Body of pancreas (tissue), 4 donors: Measurements from ENCODE around the gene BAIAP2L1. TPM values are rescaled to one million over a fixed set of nuclear protein-coding genes. Genes with fewer than 3 reads are reported as not detected.
"Not testable (repeated sequence)": the region's sequence is repeated elsewhere in the genome, so short reads cannot be mapped to it uniquely, and the experiment has no call there.

ENCODE experiments used
- ATAC-seq: fragments of 150-250 bp; one replicate; pipeline ENCODE4 v1.9.1; 2016
- DNase-seq, 4 donors: peaks; one replicate each; pipeline ENCODE4 v3.0.0-alpha.2; 2019
- H3K27ac ChIP-seq, 4 donors: fragments of 200-600 bp; sonication (generic); 1 replicate in 3 of 4; 2 replicates in 1 of 4; pipeline versions ENCODE4 v1.5.1 to v1.6.1; 2016 to 2019; ENCODE audit warnings: mild to moderate bottlenecking in 1 of 4, mixed read lengths in 1 of 4, moderate library complexity in 1 of 4
- H3K27me3 ChIP-seq, 2 donors: fragments of 200-600 bp; sonication (generic); one replicate each; pipeline ENCODE4 v1.6.0; 2016; ENCODE audit warnings: mild to moderate bottlenecking in 1 of 2
- H3K36me3 ChIP-seq, 2 donors: fragments of 200-600 bp; sonication (generic); replicated peaks in 1 of 2; 2 replicates each; pipeline ENCODE4 v1.5.1; 2016; ENCODE audit warnings: low read depth in 2 of 2; ENCODE audit not compliant: insufficient read depth in 1 of 2
- H3K4me1 ChIP-seq: fragments of 200-600 bp; sonication (generic); one replicate; pipeline ENCODE4 v1.6.0; 2016
- H3K4me3 ChIP-seq, 2 donors: fragments of 200-600 bp; sonication (generic); 1 replicate in 1 of 2; 2 replicates in 1 of 2; pipeline ENCODE4 v1.5.1; 2016 to 2019
- H3K9me3 ChIP-seq, 3 donors: fragments of 200-600 bp; sonication (generic); 1 replicate in 2 of 3; 2 replicates in 1 of 3; pipeline ENCODE4 v1.5.1; 2016
- POLR2A ChIP-seq, 3 donors: fragments of 450-650 bp; IDR thresholded peaks; one replicate each; pipeline ENCODE4 v1.6.1; 2016; ENCODE audit warnings: antibody characterized with exemption in 3 of 3, mild to moderate bottlenecking in 2 of 3
- WGBS, 2 donors: methylation state at CpG; one replicate each; pipeline ENCODE4 v1.1.5; 2017; 5-methylcytosine and 5-hydroxymethylcytosine counted together
- intact Hi-C: fragments of 100-400 bp; cut with DNase I; formaldehyde crosslinking; loops from one replicate; pipeline ENCODE4 v1.15.1; 2023
- total RNA-seq, 2 donors: library from RNA; depleted of rRNA; stranded (reverse); fragments of >200 nt; gene quantifications; one replicate each; pipeline ENCODE4 v1.1.0, GENCODE V29; 2016
- TF ChIP-seq, protein P1 (sequence below), 7 experiments: fragments of 450-650 bp in 4 of 7; fragments of 200-600 bp in 3 of 7; sonication (generic) in 3 of 7; IDR thresholded peaks; one replicate each; pipeline ENCODE4 v1.5.1; 2016 to 2019; ENCODE audit warnings: antibody characterized with exemption in 7 of 7

The BAIAP2L1 gene, protein sequence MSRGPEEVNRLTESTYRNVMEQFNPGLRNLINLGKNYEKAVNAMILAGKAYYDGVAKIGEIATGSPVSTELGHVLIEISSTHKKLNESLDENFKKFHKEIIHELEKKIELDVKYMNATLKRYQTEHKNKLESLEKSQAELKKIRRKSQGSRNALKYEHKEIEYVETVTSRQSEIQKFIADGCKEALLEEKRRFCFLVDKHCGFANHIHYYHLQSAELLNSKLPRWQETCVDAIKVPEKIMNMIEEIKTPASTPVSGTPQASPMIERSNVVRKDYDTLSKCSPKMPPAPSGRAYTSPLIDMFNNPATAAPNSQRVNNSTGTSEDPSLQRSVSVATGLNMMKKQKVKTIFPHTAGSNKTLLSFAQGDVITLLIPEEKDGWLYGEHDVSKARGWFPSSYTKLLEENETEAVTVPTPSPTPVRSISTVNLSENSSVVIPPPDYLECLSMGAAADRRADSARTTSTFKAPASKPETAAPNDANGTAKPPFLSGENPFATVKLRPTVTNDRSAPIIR
- total RNA-seq: 10 to 100 TPM; 15.8 to 23.1 TPM

DNA sequence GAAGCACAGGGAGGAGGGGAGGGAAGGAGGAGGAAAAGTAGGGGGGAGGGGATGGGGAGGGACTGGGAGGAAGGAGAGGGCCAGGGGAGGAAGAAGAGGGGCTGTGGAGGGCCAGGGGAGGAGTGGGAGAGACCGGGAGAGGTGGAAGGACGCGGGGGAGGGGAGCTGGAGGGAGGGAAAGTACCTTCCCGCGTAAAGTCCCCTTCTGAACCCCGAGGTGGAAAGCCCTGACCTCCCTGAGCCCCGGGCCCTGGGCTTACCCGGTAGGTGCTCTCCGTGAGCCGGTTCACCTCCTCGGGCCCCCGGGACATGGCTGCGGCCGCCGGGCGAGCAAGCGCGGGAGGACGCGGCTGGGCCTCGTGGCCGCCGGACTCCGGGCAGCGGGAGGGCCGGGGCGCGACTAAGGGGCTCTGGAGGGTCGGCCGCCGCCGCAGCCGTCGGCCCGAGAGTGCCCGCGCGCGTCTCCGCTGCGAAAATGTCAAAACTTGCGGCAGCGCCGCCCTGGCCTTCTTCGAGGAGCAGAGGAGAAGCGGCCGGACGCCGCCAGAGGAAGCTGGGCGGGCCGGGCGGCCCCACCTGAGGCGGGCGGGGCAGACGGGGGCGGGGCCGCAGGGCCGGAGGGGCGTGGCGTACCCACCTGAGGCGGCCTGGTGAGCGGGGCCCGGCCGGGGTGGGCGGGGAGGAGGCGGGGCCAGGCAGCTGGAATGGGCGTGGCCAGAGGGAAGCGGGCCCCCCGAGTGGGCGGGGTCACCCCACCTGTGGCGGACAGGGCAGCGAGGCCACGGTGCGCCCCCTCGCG, at the start of gene BAIAP2L1:
TSS of gene BAIAP2L1 (minus strand) at position 549 of the 799 bp plus-strand sequence. CDS start at position 311, 238 bp downstream.
- WGBS, 2 donors: 0% methylated on average over 11 to 35 of the region's 76 CpGs
- Histone ChIP-seq H3K27ac (peak within 1 kb of the TSS; percentile 70 to 98 (median 93)), H3K27me3 (no peaks in the 10 kb centered on the region), H3K36me3 (no peaks in the 10 kb centered on the region), H3K9me3 (no peaks in the 10 kb centered on the region), H3K4me3 (peak within 1 kb of the TSS; percentile 61 to 80), H3K4me1 (peaks cover 15% of the 10 kb centered on the region)
- ATAC-seq (peak; percentile 96), DNase-seq (peak; percentile 96 to 99 (median 98))
- TF ChIP-seq, protein P1, sequence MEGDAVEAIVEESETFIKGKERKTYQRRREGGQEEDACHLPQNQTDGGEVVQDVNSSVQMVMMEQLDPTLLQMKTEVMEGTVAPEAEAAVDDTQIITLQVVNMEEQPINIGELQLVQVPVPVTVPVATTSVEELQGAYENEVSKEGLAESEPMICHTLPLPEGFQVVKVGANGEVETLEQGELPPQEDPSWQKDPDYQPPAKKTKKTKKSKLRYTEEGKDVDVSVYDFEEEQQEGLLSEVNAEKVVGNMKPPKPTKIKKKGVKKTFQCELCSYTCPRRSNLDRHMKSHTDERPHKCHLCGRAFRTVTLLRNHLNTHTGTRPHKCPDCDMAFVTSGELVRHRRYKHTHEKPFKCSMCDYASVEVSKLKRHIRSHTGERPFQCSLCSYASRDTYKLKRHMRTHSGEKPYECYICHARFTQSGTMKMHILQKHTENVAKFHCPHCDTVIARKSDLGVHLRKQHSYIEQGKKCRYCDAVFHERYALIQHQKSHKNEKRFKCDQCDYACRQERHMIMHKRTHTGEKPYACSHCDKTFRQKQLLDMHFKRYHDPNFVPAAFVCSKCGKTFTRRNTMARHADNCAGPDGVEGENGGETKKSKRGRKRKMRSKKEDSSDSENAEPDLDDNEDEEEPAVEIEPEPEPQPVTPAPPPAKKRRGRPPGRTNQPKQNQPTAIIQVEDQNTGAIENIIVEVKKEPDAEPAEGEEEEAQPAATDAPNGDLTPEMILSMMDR (IDR thresholded peaks at IDR 0.05): peak in 2 of 7 experiments; percentile 89 to 91
- peak; percentile 51 to 85 (median 71) for TF ChIP-seq POLR2A (IDR thresholded peaks at IDR 0.05)
- intact Hi-C loops: loop anchor here (5.0 kb wide), 1 partner anchor 108 kb away; no protein-coding TSS in a partner anchor

DNA sequence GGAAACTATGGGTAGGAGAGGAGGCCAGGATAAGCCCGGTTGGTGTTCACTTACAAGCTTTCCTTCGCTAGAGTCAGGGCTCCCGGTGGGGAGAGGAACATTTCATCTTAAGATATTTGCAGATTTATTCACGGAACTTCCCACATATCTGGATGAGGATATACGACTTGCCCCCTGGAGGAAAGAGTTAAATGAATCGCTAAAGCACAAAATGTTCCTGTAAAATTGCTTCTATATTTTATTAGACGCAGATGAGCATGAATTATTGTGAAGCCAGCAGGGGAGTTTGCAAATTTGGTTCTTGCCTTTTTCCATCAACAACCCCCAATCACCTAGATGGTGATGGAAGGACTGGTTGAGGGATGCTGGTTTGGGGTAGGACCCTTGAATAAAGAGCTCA, 47.9 kb upstream of the BAIAP2L1 start:
- no peak overlapping the region for H3K4me3 ChIP-seq
- H3K27me3 ChIP-seq: no peaks in the 10 kb centered on the region
- WGBS, 2 donors: 64 to 72% methylated on average over 7 of the region's 7 CpGs
- no peaks in the 10 kb centered on the region for H3K36me3 ChIP-seq
- no peak overlapping the region for H3K27ac ChIP-seq
- no peaks in the 10 kb centered on the region for H3K9me3 ChIP-seq
- DNase-seq: no peak
- TF ChIP-seq, protein P1 (IDR thresholded peaks at IDR 0.05): no peak
- H3K4me1 ChIP-seq: no peaks in the 10 kb centered on the region
- intact Hi-C loops: no loop called here
- no peak for ATAC-seq

- ATAC-seq, intact Hi-C loops: not testable (repeated sequence)
- WGBS, 2 donors: 67 to 78% methylated on average over 2 of the region's 2 CpGs
Observed at GRCh38 chr7:98440992-98441391, 40.1 kb upstream of the BAIAP2L1 start.

GRCh38 chr7:98439484-98439883, 38.6 kb upstream of the BAIAP2L1 start:
- no peaks in the 10 kb centered on the region for H3K27me3 ChIP-seq
- DNase-seq (no peak), ATAC-seq (no peak)
- TF ChIP-seq, protein P1 (IDR thresholded peaks at IDR 0.05): no peak
- no peak for TF ChIP-seq POLR2A (IDR thresholded peaks at IDR 0.05)
- H3K36me3 ChIP-seq: no peaks in the 10 kb centered on the region
- 27 to 43% methylated on average over 2 of the region's 2 CpGs for WGBS, 2 donors
- H3K4me3 ChIP-seq: no peak overlapping the region
- H3K9me3 ChIP-seq: no peaks in the 10 kb centered on the region
- no peaks in the 10 kb centered on the region for H3K4me1 ChIP-seq
- no peak overlapping the region for H3K27ac ChIP-seq
- intact Hi-C loops: no loop called here

More at GRCh38 chr7:98440992-98441391, 40.1 kb upstream of the BAIAP2L1 start:
- not testable (repeated sequence) for H3K4me3 ChIP-seq, H3K27ac ChIP-seq, H3K36me3 ChIP-seq, H3K9me3 ChIP-seq, H3K27me3 ChIP-seq, H3K4me1 ChIP-seq, DNase-seq

- Histone ChIP-seq H3K4me3 (no peak overlapping the region), H3K36me3 (no peaks in the 10 kb centered on the region), H3K27me3 (no peaks in the 10 kb centered on the region), H3K4me1 (no peaks in the 10 kb centered on the region), H3K27ac (no peak overlapping the region), H3K9me3 (no peaks in the 10 kb centered on the region)
- no peak for DNase-seq
- TF ChIP-seq, protein P1 (IDR thresholded peaks at IDR 0.05): no peak
- no peak for TF ChIP-seq POLR2A (IDR thresholded peaks at IDR 0.05)
- WGBS, 2 donors: 68 to 73% methylated on average over 10 of the region's 10 CpGs
- intact Hi-C loops: loop anchor here (2.0 to 5.0 kb wide), 2 partner anchors 313 to 408 kb away; no protein-coding TSS in a partner anchor
- no peak for ATAC-seq
Observed at GRCh38 chr7:98434087-98434486, 33.2 kb upstream of the BAIAP2L1 start.
